GM18499 (cell line): ENCODE measurements around the gene CD82.

Experiments
- ATAC-seq: cut with Tn5 transposase; IDR thresholded peaks from one replicate; pipeline ENCODE4 v1.9.1; 2021; ENCODE audit warnings: moderate number of reproducible peaks; ENCODE audit not compliant: insufficient read depth, unreplicated experiment

CD82 gene

GRCh38 chr11:44613153-44613552 is 47.7 kb downstream of the CD82 start:
- ATAC-seq: peak; percentile 33

GRCh38 chr11:44614281-44614775 is 48.9 kb downstream of the CD82 start:
- ATAC-seq: no peak

- ATAC-seq: no peak
These were observed 49.7 kb downstream of the CD82 start for GRCh38 chr11:44615041-44615755.

DNA sequence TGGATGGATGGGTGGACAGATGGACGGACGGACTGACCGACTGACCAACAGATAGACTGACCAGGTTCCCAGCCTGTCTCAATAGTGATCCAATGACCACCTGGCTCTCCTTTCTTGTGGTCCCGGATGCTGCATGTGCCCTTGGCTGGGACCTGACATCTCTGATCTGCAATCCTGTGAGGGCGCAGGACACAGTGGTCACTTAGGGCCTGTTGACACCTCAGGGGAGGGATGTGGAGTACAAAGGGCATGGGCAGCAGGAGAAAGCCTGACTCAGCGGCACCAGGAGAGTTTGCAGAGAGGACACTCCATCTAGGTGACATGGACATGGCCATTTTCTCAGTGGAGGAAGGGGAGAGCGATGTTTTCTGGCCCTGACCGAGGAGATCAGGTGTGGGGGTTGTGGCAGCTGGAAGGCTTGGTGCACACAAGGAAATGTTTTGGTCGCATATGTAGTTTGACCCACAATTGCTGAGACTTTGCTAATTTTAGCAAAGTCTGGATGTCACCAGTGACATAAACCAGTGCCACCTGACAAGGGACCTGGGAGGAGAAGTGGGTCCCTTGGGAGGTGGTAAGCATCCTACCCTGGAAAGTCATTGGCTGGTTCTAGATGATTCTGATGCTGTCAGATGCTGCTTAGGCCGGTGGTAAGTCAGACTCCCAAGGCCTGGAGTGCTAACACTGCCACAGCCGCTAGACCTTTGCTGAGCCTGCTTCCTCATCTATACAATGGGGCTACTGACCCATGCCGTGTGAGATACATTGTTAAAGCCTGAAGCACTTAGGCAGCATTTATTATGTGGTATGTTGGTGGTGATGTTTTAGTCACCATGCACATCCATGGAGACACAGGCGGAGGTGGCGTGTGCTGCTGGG is 50.7 kb downstream of the CD82 start:
- no peak for ATAC-seq

DNA sequence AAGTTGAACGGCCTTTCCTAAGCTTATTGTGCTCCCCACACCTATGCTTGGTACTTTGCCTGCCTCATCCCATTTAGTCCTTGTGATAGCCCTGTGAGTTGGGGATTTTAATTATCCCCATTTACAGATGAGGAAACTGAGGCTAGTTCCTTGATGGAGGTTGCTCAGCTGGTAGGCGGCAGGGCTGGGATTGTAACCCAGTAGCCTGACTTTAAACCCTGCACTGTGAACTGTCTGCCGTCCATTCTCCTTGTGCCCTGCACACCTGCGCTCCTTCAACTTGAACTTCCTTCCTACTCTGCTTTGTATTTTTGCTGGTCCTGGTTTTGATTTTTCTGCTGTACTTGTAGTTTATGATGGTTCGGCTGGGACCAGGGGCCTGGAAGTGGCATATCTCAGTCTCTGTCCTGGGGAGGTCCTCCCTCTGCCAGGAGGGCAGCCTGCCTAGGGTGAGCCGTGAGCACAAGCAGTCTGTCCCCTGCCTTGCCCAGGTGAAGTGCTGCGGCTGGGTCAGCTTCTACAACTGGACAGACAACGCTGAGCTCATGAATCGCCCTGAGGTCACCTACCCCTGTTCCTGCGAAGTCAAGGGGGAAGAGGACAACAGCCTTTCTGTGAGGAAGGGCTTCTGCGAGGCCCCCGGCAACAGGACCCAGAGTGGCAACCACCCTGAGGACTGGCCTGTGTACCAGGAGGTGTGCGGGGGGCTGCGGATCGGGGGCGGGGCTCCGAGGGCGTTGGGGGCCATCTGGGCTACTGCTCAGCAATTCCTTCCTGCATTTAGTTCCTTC is 52.4 kb downstream of the CD82 start:
- no peak for ATAC-seq

DNA sequence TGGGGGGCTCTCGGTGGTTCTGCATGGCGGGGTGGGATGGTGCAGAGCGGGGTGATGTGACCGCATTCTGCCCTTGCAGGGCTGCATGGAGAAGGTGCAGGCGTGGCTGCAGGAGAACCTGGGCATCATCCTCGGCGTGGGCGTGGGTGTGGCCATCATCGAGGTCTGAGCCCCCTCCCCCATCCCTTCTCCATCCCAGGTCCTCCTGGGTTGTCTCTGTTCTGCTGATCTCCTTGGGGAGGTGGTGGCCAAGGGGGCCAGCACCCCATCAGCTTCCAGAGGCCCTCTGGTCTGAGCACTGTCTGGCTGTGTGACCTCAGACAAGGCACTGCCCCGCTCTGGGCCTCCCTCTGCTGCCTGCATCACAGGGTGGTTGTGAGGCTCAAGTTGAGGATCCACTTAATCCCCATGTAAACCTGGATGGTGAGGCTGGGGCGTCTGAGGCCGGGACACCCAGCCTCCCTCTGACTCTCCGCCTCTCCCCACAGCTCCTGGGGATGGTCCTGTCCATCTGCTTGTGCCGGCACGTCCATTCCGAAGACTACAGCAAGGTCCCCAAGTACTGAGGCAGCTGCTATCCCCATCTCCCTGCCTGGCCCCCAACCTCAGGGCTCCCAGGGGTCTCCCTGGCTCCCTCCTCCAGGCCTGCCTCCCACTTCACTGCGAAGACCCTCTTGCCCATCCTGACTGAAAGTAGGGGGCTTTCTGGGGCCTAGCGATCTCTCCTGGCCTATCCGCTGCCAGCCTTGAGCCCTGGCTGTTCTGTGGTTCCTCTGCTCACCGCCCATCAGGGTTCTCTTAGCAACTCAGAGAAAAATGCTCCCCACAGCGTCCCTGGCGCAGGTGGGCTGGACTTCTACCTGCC is 53.3 kb downstream of the CD82 start:
- no peak for ATAC-seq

- no peak for ATAC-seq
These were observed 54.9 kb downstream of the CD82 start for GRCh38 chr11:44620328-44620725.

DNA sequence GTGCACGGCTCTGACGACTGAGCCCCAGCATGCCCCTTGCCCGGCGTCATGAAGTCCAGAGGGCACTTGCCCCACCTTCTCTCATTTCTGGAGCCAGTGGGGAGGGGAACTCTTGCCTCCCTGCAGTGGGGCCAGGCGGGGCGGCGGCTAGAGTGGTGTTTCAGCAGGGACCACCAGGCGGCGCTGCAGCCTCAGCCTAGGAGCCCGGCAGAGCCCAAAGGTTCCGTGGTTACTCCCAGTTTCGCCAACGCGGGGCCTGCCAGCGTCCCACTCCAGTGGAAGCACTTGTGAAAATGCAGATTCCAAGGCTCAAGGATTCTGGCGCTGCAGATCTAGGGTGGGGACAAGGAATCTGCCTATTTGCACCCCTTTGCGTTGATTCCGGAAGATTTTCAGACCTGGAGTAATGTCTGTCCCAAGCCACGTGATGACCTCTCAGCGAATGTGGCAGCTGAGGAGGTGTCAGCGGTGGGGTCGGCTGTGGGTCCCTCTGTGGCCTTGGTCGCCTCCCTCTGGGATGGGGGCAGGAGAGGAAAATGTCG is 55.7 kb downstream of the CD82 start:
- no peak for ATAC-seq

GRCh38 chr11:44621784-44622183 is 56.3 kb downstream of the CD82 start:
- ATAC-seq: no peak

- no peak for ATAC-seq
These were observed 56.8 kb downstream of the CD82 start for GRCh38 chr11:44622190-44622650.

- no peak for ATAC-seq
These were observed 57.3 kb downstream of the CD82 start for GRCh38 chr11:44622721-44623258.

- ATAC-seq: no peak
These were observed 57.9 kb downstream of the CD82 start for GRCh38 chr11:44623341-44623730.

DNA sequence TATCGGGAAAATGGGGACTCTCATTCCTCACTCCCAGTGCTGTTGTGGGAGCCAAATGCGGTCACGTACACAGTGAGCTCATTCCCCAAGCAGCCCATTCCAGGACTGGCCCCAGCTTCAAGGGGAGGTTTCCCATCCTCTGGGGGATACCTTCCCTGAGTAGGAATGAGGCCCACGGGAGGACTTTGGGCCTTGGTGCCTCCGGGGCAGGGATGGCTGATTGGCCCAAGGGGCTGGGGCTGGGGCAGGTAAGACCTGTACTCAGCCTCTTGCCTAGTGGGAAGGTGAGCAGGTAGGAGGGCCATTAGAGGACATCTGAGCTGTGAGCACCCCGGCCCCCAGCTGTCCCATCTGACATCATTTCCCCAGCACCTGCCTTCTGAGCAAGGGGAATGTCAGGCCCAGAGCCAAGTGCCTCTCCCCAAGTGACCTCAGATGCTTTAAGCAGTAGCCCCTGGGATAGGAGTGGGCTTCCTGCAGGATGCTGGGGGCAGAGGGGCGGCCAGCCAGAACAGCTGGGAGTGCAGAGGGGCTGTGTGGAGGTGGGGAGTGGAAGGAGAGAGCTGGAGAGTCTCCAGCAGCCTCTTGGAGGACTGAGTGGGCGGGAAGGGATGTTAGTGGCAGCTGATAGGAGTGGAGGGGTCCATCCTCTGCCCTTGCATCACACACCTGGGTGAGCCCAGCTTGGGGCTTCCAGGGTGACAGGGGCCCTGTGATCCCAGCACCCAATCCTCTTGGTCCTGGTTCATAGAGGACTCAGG is 58.4 kb downstream of the CD82 start:
- no peak for ATAC-seq

DNA sequence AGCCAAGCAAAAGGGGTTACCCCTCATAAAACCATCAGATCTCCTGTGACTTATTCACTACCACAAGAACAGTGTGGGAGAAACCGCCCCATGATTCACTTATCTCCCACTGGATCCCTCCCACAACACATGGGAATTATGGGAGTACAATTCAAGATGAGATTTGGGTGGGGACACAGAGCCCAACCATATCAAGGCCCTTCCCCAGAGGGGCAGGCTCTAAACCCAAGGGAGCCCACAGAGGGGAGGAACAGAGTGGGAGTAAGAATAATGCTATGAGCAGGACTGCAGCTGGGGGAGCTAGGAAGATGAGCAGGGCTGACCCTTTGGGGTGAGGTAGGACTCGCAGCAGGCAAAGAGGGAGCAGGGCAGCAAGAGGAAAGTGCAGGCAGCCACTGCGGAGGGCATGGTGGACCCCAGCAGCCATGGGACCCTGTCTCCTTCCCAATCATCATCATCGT is 59.3 kb downstream of the CD82 start:
- ATAC-seq: no peak

GRCh38 chr11:44625759-44626523 is 60.5 kb downstream of the CD82 start:
- ATAC-seq: no peak

GRCh38 chr11:44626645-44627044 is 61.2 kb downstream of the CD82 start:
- ATAC-seq: no peak

- no peak for ATAC-seq
These were observed 61.8 kb downstream of the CD82 start for GRCh38 chr11:44627165-44627789.
